ENCODE results near the gene PDXP. TPM values are rescaled to one million over a fixed set of nuclear protein-coding genes. Genes with fewer than 3 reads are reported as not detected.

The PDXP gene
- total RNA-seq, 1 experiment from 2014 or later: 10.9 TPM

DNA sequence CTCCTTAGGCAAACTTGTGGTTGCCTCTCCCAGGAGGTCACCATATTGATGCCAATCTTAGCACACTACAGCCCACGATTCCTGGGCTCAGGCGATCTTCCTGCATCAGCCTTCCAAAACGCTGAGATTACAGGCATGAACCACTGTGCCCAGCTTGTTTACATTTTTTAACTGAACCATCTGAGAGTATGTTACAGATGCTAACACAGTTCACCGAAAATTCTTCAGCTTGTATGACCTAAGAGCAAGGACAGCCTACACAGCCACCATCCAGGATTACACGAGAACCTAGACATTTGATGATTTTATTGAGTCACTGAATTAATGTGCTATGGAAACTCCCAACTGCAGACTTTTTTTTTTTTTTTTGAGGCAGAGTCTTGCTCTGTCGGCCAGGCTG, 11.1 kb downstream of the PDXP start:
- Histone ChIP-seq H3K27ac (no peak overlapping the region), H3K36me3 (ENCODE audit: low read depth) (no peaks in the 10 kb centered on the region), H3F3A (ENCODE audit: insufficient read depth, low read depth) (peaks cover 26% of the 10 kb centered on the region), H3K9me3 (ENCODE audit: insufficient read depth, low read depth) (no peaks in the 10 kb centered on the region), H3K9me2 (ENCODE audit: insufficient read depth) (no peaks in the 10 kb centered on the region), H3K4me2 (no peak overlapping the region), H3K4me3 (no peak overlapping the region), H2AFZ (no peak overlapping the region), H3K27me3 (ENCODE audit: insufficient read depth, low read depth) (no peaks in the 10 kb centered on the region), H4K20me1 (ENCODE audit: insufficient read depth) (no peaks in the 10 kb centered on the region), H3K79me2 (ENCODE audit: low read depth) (0 out of 2 replicates have a peak, but pooled peaks cover 3% of the 10 kb centered on the region), H3K4me1 (replicated peaks; ENCODE audit: insufficient read depth) (peaks cover 15% of the 10 kb centered on the region)
- no TSS peak for BruUV-seq (replicated peaks)
- intact Hi-C loops (cut with micrococcal nuclease; ENCODE audit: unreplicated experiment): no loop called here
- DNase-seq: no peak
- ChIA-PET CTCF (no interaction called here), POLR2A (ENCODE audit: unreplicated experiment) (interaction anchor here (0.7 kb wide), 1 partner anchor 53 kb away, joined by 13 read pairs; no protein-coding TSS in a partner anchor)
- TF ChIP-seq, protein P1, sequence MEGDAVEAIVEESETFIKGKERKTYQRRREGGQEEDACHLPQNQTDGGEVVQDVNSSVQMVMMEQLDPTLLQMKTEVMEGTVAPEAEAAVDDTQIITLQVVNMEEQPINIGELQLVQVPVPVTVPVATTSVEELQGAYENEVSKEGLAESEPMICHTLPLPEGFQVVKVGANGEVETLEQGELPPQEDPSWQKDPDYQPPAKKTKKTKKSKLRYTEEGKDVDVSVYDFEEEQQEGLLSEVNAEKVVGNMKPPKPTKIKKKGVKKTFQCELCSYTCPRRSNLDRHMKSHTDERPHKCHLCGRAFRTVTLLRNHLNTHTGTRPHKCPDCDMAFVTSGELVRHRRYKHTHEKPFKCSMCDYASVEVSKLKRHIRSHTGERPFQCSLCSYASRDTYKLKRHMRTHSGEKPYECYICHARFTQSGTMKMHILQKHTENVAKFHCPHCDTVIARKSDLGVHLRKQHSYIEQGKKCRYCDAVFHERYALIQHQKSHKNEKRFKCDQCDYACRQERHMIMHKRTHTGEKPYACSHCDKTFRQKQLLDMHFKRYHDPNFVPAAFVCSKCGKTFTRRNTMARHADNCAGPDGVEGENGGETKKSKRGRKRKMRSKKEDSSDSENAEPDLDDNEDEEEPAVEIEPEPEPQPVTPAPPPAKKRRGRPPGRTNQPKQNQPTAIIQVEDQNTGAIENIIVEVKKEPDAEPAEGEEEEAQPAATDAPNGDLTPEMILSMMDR (conservative IDR thresholded peaks at IDR 0.05): no peak
- TF ChIP-seq EZH2 (IDR thresholded peaks at IDR 0.05; ENCODE audit: low read depth): no peak

DNA sequence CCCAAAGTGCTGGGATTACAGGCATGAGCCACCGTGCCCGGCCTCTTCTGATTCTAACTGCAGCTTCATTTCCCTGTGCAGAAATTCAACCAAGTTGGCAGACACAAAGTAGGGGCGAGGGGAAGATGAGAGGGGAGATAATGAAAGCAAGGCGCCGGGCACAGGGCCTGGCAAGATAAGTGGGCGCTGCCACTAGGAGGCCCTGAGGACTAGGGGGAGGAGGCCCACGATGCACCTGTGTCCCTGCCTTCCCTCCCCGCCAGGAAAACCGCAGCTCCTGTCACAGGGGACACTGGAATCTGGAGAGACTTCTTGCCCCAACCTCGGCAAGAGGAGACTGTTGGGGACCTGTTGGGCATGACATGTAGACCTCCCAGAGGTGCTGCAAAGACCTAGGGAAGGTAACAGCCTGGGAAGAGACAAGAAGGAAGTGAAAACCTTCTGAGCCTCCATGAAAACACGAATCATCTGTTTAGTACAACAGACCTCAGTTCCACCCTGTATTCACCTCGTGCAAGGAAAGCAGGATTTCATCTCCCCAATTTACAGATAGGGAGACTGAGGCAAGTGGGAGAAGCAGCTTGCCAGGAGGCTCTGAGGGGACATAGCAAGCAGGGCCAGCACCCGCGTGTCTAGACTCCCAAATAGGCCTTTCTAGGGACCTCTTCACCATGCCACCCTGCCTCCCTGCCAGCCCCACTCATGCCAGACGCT, 13.8 kb downstream of the PDXP start:
- Histone ChIP-seq H3K36me3 (ENCODE audit: low read depth) (no peaks in the 10 kb centered on the region), H3F3A (ENCODE audit: insufficient read depth, low read depth) (peaks cover 50% of the 10 kb centered on the region), H3K4me1 (replicated peaks; ENCODE audit: insufficient read depth) (peaks cover 41% of the 10 kb centered on the region), H3K4me2 (no peak overlapping the region), H2AFZ (no peak overlapping the region), H4K20me1 (ENCODE audit: insufficient read depth) (no peaks in the 10 kb centered on the region), H3K27me3 (ENCODE audit: insufficient read depth, low read depth) (no peaks in the 10 kb centered on the region), H3K27ac (no peak overlapping the region), H3K9me2 (ENCODE audit: insufficient read depth) (no peaks in the 10 kb centered on the region), H3K79me2 (ENCODE audit: low read depth) (0 out of 2 replicates have a peak, but pooled peaks cover 3% of the 10 kb centered on the region), H3K9me3 (ENCODE audit: insufficient read depth, low read depth) (no peaks in the 10 kb centered on the region), H3K4me3 (no peak overlapping the region)
- no peak for DNase-seq
- intact Hi-C loops (cut with micrococcal nuclease; ENCODE audit: unreplicated experiment): loop anchor here (10.0 kb wide), 1 partner anchor 128 kb away; no protein-coding TSS in a partner anchor
- ChIA-PET CTCF (interaction anchor here (0.6 kb wide), 1 partner anchor 127 kb away, joined by 6 read pairs; no protein-coding TSS in a partner anchor), POLR2A (ENCODE audit: unreplicated experiment) (interaction anchor here (0.6 to 0.7 kb wide), 2 partner anchors 10 to 24 kb away, joined by 3 to 5 read pairs; no protein-coding TSS in a partner anchor)
- TF ChIP-seq, protein P1 (conservative IDR thresholded peaks at IDR 0.05): no peak
- TF ChIP-seq EZH2 (IDR thresholded peaks at IDR 0.05; ENCODE audit: low read depth): no peak
- no TSS peak for BruUV-seq (replicated peaks)

DNA sequence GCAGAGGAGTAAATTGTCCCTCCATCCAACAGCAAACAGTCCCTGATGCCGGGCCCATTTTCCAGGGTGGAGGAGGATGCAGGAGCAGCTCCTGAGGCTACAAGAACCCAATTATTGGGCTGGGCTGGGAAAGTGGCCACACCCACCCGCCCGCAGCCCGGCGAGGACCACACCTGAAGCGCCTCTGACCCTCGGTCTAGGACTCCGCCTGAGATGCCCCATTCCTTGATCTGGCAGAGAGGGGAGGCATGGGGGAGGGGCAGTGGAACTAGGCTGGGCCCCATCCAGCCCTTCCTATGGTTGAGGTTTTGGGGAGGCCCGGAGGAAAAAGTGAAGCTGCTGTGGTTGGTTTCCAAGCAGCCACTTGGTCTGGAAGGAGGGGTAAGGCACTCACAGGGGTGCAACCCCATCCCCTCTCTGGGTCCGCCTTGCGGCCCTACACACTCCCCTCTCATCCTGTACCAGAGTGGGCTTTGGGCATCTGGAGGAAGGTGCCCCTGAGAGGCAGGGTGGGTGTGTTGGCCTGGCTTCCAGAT, 14.5 kb downstream of the PDXP start:
- ChIA-PET POLR2A (ENCODE audit: unreplicated experiment) (no interaction called here), CTCF (no interaction called here)
- Histone ChIP-seq H2AFZ (no peak overlapping the region), H3K79me2 (ENCODE audit: low read depth) (no peaks in the 10 kb centered on the region), H3K4me1 (replicated peaks; ENCODE audit: insufficient read depth) (peaks cover 43% of the 10 kb centered on the region), H4K20me1 (ENCODE audit: insufficient read depth) (no peaks in the 10 kb centered on the region), H3K27ac (no peak overlapping the region), H3K9me3 (ENCODE audit: insufficient read depth, low read depth) (no peaks in the 10 kb centered on the region), H3K4me2 (no peak overlapping the region), H3K4me3 (no peak overlapping the region), H3K36me3 (ENCODE audit: low read depth) (no peaks in the 10 kb centered on the region), H3K27me3 (ENCODE audit: insufficient read depth, low read depth) (no peaks in the 10 kb centered on the region), H3K9me2 (ENCODE audit: insufficient read depth) (no peaks in the 10 kb centered on the region), H3F3A (ENCODE audit: insufficient read depth, low read depth) (peaks cover 46% of the 10 kb centered on the region)
- intact Hi-C loops (cut with micrococcal nuclease; ENCODE audit: unreplicated experiment): loop anchor here (10.0 kb wide), 1 partner anchor 128 kb away; no protein-coding TSS in a partner anchor
- no peak for TF ChIP-seq EZH2 (IDR thresholded peaks at IDR 0.05; ENCODE audit: low read depth)
- TF ChIP-seq, protein P1 (conservative IDR thresholded peaks at IDR 0.05): no peak
- no peak for DNase-seq
- BruUV-seq (replicated peaks): no TSS peak

All from PC-9 (cell line).